H7 (cell line): ENCODE data around the gene PTPRM. TPM values are rescaled to one million over a fixed set of nuclear protein-coding genes. Genes with fewer than 3 reads are reported as not detected.

Experiments
- DNase-seq: peaks from one replicate; pipeline ENCODE4 v3.0.0; 2012
- H3K27me3 ChIP-seq: 2 replicates; pipeline ENCODE4 v1.6.0; 2011; ENCODE audit warnings: mild to moderate bottlenecking, low read length; ENCODE audit not compliant: control insufficient read depth, insufficient read depth
- H3K36me3 ChIP-seq: replicated peaks from 2 replicates; pipeline ENCODE4 v1.5.1; 2011; ENCODE audit warnings: low read length; ENCODE audit not compliant: control insufficient read depth, insufficient read depth
- H3K4me3 ChIP-seq: 2 replicates; pipeline ENCODE4 v1.5.1; 2011; ENCODE audit warnings: low read depth, mild to moderate bottlenecking, control low read depth, low read length, moderate library complexity; ENCODE audit not compliant: insufficient read depth
- total RNA-seq: library from RNA; depleted of rRNA; stranded (reverse); fragments of >200 nt; shearing (Covaris generic); gene quantifications from 2 replicates; pipeline ENCODE4 v1.2.3, GENCODE V29; 2014

The PTPRM gene
- total RNA-seq, 1 experiment from 2014 or later = 14.4 TPM

GRCh38 chr18:7622721-7623120 is 55.6 kb downstream of the PTPRM start:
- no peak for DNase-seq
- no peak overlapping the region for H3K4me3 ChIP-seq
- no peaks in the 10 kb centered on the region for H3K27me3 ChIP-seq
- no peaks in the 10 kb centered on the region for H3K36me3 ChIP-seq

DNA sequence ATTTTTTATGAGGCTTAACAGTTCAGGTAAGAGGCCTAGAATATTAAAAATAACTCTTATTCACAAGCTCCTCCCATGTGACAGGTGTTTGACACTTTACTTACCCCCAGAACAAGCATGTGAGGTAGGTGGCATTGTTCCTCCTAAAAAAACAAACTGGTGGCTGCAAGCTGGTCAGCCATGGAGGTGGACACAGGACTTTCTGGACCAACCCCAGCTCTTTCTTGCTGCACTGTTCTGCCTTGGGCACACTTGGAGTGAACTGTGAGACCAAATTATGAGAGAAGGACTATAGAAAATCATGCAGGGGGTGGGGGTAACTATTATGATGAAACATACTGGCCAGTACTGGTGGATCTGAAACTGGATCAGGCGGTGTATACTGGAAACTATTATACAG is 56.6 kb downstream of the PTPRM start:
- no peaks in the 10 kb centered on the region for H3K27me3 ChIP-seq
- no peaks in the 10 kb centered on the region for H3K36me3 ChIP-seq
- no peak for DNase-seq
- H3K4me3 ChIP-seq = no peak overlapping the region

GRCh38 chr18:7624697-7625096 is 57.6 kb downstream of the PTPRM start:
- DNase-seq = no peak
- H3K36me3 ChIP-seq = no peaks in the 10 kb centered on the region
- no peaks in the 10 kb centered on the region for H3K27me3 ChIP-seq
- no peak overlapping the region for H3K4me3 ChIP-seq

- Histone ChIP-seq H3K27me3 (no peaks in the 10 kb centered on the region), H3K4me3 (no peak overlapping the region), H3K36me3 (no peaks in the 10 kb centered on the region)
- no peak for DNase-seq
Observed at GRCh38 chr18:7626175-7626921, 59.2 kb downstream of the PTPRM start.

GRCh38 chr18:7626922-7627440 is 59.9 kb downstream of the PTPRM start:
- H3K36me3 ChIP-seq = no peaks in the 10 kb centered on the region
- H3K4me3 ChIP-seq = no peak overlapping the region
- H3K27me3 ChIP-seq = no peaks in the 10 kb centered on the region
- DNase-seq = peak; percentile 26

DNA sequence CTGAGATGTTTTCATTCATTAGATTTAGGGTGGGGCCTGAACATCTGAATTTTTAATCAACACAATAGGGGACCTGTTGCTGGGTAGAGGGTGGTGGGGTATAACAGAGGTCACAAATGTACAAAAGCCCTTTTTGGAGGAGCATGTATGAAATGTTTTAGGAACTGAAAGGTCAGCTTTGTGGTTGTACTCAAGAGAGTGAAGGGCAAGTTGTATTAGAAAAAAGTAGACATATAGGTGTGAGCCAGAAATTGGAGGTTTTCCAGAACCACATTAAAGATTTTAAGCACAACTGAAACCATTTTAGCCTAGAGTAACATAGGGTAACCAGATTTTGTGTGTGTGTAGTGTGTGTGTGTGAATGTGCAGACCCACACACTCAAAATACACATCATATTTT is 62.3 kb downstream of the PTPRM start:
- H3K36me3 ChIP-seq = no peaks in the 10 kb centered on the region
- H3K27me3 ChIP-seq = no peaks in the 10 kb centered on the region
- no peak for DNase-seq
- H3K4me3 ChIP-seq = no peak overlapping the region

GRCh38 chr18:7630731-7631442 is 63.8 kb downstream of the PTPRM start:
- H3K36me3 ChIP-seq = no peaks in the 10 kb centered on the region
- H3K4me3 ChIP-seq = no peak overlapping the region
- DNase-seq = no peak
- no peaks in the 10 kb centered on the region for H3K27me3 ChIP-seq

DNA sequence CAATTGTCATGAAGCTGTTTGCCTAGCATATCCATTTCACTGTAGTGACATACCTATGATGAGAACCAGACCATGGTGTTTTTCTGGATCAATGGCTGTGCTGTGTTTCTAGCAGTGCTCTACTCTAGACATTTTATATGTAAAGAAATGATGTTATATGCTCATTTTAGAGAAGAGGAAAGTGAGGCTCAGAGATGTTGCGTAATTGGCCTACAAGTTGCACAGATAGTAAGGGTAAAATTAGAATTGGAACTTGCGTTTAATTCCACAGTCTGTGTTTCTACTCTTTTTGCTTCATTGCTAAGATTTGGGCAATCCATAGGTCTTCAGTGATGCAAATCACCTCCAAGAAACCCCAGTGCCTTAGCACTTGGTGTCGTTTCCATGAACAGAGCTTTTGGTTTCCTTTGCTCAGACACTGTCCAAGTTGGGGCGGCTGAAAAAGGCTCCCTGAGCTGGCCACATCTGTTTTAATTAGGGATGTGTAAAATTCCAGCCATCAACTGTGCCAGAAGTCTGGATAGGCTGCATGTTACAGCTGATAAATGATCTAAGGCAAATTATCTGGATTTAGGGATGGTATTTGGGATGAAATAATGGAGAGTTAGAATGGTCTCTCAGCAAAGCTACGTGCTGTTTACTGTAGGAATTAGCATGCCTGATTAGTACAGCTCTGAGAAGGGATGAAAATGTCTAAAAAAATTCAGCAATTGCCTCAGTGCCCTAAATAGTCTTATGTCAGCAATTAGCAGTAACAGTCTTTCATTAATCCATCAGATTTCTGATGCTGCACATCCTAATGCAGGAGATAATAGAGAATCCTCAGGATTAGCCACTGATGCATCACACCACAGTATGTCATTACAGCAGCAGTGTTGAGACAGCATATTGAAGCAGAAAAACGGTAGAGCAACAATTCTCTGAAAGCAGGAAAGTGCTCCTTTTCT is 65.3 kb downstream of the PTPRM start:
- H3K4me3 ChIP-seq = no peak overlapping the region
- DNase-seq = no peak
- no peaks in the 10 kb centered on the region for H3K27me3 ChIP-seq
- H3K36me3 ChIP-seq = no peaks in the 10 kb centered on the region

GRCh38 chr18:7633171-7633570 is 66.1 kb downstream of the PTPRM start:
- H3K4me3 ChIP-seq = no peak overlapping the region
- no peaks in the 10 kb centered on the region for H3K36me3 ChIP-seq
- no peaks in the 10 kb centered on the region for H3K27me3 ChIP-seq
- DNase-seq = no peak

GRCh38 chr18:7635948-7636347 is 68.8 kb downstream of the PTPRM start:
- H3K36me3 ChIP-seq = no peaks in the 10 kb centered on the region
- no peaks in the 10 kb centered on the region for H3K27me3 ChIP-seq
- no peak overlapping the region for H3K4me3 ChIP-seq
- no peak for DNase-seq

DNA sequence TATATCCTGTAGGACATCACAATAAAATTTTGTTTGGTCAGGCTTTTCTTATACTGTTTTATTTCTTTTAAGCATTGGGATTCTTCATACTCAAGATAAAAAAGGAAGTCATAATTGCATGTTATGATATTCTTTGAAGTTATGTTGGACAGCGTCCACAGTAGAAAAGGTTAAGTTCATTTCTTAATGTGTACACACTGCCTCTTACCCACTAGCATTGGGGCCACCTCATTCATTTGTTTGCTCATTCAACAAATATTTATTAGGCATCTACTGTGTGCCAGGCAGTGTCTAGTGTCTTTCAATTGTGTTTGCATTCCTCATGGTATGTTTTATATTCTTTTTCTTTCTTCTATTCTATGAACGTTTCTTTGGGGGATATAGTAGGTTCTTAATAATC is 70.2 kb downstream of the PTPRM start:
- no peak for DNase-seq

DNA sequence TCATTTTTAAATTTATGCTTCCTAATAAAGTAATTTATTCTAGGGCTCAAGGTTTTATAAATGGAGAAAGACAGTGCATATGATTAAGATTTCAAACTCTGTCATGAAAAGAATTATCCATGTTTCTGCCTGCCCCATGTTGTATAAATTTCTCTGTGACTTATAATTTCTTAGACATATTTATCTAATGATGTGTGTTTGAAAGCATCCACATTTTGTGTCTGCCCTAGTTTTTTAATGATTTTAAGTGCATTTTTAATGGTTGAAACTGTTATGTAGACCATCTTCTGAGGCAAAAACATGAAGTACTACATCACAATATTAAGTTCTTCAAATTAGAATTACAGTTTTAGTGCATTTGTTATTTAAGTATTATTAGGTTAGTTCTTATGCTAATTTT is 71.2 kb downstream of the PTPRM start:
- H3K4me3 ChIP-seq = no peak overlapping the region

More for the DNA sequence above, 70.2 kb downstream of the PTPRM start:
- Histone ChIP-seq H3K36me3 (no peaks in the 10 kb centered on the region), H3K4me3 (no peak overlapping the region), H3K27me3 (no peaks in the 10 kb centered on the region)

GRCh38 chr18:7641813-7642212 is 74.7 kb downstream of the PTPRM start:
- H3K4me3 ChIP-seq = no peak overlapping the region
- H3K36me3 ChIP-seq = no peaks in the 10 kb centered on the region
- no peaks in the 10 kb centered on the region for H3K27me3 ChIP-seq
- DNase-seq = no peak

More for the DNA sequence above, 71.2 kb downstream of the PTPRM start:
- Histone ChIP-seq H3K36me3 (no peaks in the 10 kb centered on the region), H3K27me3 (no peaks in the 10 kb centered on the region)
- DNase-seq = no peak

- Histone ChIP-seq H3K27me3 (no peaks in the 10 kb centered on the region), H3K36me3 (no peaks in the 10 kb centered on the region), H3K4me3 (no peak overlapping the region)
- no peak for DNase-seq
Observed at GRCh38 chr18:7642331-7642890, 75.3 kb downstream of the PTPRM start.
